OCI-LY3 (cell line): Measurements from ENCODE around the gene PDCD11.

ENCODE experiments used
- CTCF ChIP-seq: fragments of 200-600, 300-600 bp; sonication (generic); IDR thresholded peaks from 2 replicates; pipeline ENCODE4 v1.5.1; 2014; ENCODE audit warnings: antibody characterized with exemption, low read length, low read depth
- EZH2phosphoT487 ChIP-seq: fragments of 200-600 bp; shearing (Covaris generic); IDR thresholded peaks from 2 replicates; pipeline ENCODE4 v1.6.1; 2018; ENCODE audit warnings: antibody characterized with exemption, mixed run types, low read depth

DNA sequence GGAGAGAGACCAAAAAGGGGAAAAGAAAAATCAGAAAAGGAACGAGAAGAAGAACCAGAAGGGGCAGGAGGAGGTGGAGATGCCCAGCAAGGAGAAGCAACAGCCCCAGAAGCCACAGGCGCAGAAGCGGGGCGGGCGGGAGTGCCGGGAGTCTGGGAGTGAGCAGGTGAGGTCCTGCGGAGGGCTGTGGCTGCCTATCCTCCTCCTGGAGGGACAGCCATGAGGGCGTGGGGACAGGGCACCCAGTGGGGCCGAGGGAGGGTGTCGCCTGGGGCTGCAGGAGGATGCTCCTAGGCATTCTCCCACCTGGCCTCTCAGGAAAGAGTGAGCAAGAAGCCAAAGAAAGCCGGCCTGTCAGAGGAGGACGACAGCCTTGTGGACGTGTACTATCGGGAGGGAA is 44.0 kb downstream of the PDCD11 start:
- no peak for TF ChIP-seq CTCF
- TF ChIP-seq EZH2phosphoT487: no peak
